HG02852 (cell line): ENCODE data around the gene OPRM1.
A peak's percentile ranks its signal among the peaks of the same experiment; 100 is the strongest.

Source experiments
- ATAC-seq: cut with Tn5 transposase; IDR thresholded peaks from one replicate; pipeline ENCODE4 v1.9.1; 2021; ENCODE audit warnings: mild to moderate bottlenecking, moderate library complexity; ENCODE audit not compliant: unreplicated experiment

The OPRM1 gene

GRCh38 chr6:154202339-154202738 is 163.3 kb downstream of the OPRM1 start:
- no peak for ATAC-seq

GRCh38 chr6:154202958-154203357 is 163.9 kb downstream of the OPRM1 start:
- ATAC-seq: no peak

GRCh38 chr6:154206141-154206540 is 167.1 kb downstream of the OPRM1 start:
- no peak for ATAC-seq

- ATAC-seq: no peak
Measured at GRCh38 chr6:154206996-154207395, 168.0 kb downstream of the OPRM1 start.

GRCh38 chr6:154209555-154209954 is 170.5 kb downstream of the OPRM1 start:
- ATAC-seq: no peak

- ATAC-seq: no peak
Measured at GRCh38 chr6:154210678-154211077, 171.6 kb downstream of the OPRM1 start.

GRCh38 chr6:154213782-154214181 is 174.7 kb downstream of the OPRM1 start:
- no peak for ATAC-seq

DNA sequence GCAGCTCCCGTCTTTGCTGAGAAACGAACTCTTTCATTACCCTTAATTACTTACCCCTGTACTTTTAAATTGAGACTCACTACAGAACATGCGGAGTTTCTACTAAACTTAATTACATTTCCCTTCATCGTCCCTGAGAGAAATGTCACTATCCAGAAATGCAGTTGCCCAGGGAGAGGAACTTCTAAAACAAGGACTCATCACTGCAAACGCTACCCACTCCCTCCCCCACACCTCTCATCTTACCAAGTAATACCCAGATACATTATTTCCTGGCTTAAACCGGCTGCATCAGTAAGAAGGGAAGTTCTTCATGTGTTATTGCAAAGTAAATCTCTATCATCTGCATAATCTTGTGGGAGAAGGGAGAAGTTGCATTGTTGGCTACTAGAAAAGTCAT is 179.3 kb downstream of the OPRM1 start:
- no peak for ATAC-seq

DNA sequence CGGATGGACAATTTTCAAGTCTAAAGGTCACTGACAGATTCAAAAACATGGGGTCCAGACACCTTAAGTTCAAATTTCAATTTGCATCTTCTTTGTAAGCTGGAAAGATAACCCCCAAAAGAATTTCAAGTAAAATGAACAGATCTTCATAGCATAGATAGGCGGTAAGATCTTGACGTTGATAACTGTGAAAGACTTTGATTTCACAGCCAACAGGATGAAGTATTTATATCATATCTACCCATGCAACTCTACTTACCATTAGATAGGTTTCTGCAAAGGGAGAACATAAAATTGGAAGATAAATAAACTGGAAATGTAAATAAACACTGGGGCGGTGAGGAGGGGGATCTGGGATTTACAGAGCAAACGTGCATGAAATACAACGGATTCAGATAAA is 179.7 kb downstream of the OPRM1 start:
- ATAC-seq: no peak

- ATAC-seq: no peak
Measured at GRCh38 chr6:154219250-154219649, 180.2 kb downstream of the OPRM1 start.

DNA sequence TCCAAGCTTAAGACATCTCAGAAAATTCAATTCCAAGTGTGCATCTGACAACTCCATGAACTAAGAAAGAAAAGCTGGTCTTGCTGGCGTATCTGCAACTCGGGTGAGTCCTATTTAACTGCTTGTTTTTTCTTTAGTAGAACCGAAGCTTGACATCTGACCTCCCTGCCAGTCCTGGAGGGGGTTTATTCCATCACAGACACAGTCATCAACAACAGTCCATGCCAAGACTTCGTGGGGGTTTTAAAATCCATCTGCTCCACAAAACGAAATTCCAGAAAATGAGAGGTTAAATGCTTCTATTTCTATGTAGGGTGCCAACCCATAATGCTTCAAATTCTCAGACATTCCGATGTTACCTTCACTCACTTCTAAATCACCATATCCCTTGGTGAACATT is 183.7 kb downstream of the OPRM1 start:
- ATAC-seq: no peak

GRCh38 chr6:154223296-154223695 is 184.3 kb downstream of the OPRM1 start:
- no peak for ATAC-seq

GRCh38 chr6:154226461-154226860 is 187.4 kb downstream of the OPRM1 start:
- ATAC-seq: no peak

GRCh38 chr6:154227862-154228520 is 189.0 kb downstream of the OPRM1 start:
- ATAC-seq: no peak

DNA sequence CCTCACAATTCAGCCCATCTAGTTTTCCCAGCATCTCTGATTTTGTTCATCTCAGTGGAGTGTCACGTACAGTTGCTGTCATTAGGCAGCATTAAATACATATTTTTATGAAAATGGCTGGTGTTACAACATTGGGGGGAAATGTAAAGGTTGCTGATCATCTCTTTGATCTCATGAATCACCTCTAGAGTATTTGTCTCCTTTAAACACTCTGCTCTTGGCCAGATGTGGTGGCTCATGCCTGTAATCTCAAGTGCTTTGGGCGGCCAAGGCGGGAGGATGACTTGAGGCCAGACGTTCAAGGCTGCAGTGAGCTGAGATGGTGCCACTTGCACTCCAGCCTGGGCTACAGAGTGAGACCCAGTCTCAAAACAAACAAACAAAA is 189.5 kb downstream of the OPRM1 start:
- ATAC-seq: no peak

DNA sequence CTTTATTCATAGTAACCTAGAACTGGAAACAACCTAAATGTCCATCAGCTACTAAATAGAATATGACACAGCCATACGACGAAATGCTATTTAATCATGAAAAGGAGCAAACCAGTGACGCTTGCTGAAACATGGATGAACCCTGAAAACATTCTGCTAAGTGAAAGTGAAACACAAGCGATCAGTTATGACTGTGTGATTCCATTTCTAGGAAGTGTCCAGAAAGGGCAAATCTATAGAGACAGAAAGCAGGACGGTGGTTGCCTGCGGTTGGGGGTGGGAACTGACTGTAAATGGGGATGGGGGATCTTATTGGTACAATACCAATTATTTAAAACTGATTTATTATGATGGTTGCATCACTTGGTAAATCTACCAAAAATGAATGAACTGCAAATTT is 190.7 kb downstream of the OPRM1 start:
- ATAC-seq: peak; percentile 81

DNA sequence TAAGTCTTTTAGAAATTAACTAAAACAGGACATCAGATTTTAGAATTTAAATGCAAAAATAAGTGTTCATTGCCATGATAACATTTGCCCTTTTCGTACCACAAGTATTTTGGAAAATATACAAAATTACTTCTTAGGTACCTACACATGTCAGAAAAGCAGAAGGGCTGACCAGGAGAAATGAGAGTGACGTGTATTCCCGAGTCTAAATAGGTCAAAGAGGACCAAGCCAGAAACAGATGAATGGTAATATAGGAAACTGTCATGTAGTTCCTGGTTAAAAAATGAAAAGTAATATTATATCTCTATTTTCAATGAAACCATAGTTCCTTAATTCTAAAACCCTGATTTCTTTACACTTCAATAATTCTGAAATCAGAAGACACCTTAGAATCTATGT is 191.4 kb downstream of the OPRM1 start:
- no peak for ATAC-seq

DNA sequence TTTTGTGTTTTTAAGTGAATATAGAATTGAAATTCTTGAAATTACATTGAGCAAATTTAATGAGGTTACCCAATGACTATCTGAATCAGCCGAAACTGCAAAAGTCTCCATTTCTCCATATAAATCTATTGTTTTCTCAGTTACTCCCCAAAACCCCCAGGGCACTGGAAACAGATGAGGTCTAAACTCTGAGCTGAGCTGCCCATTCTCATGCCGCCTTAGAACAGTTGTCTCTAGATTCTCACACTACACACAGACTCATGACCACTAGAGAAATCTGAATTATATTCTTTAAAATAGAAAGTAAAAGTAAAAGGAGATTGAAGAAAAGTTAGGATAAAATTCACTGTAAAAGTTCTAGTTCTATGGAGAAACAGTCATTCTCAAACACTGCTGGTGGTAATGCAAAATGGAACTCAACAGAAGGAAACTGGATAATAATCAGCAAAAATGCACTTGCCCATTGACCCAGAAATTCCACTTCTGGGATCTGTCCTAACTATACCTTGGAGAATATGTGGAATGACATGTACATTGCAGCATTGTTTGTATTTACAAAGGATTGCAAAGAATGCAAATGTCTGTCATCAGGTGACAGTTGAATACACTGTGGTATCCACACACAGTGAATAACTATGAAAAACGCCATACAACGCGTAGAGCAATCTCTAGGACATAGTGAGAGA is 192.0 kb downstream of the OPRM1 start:
- ATAC-seq: no peak

DNA sequence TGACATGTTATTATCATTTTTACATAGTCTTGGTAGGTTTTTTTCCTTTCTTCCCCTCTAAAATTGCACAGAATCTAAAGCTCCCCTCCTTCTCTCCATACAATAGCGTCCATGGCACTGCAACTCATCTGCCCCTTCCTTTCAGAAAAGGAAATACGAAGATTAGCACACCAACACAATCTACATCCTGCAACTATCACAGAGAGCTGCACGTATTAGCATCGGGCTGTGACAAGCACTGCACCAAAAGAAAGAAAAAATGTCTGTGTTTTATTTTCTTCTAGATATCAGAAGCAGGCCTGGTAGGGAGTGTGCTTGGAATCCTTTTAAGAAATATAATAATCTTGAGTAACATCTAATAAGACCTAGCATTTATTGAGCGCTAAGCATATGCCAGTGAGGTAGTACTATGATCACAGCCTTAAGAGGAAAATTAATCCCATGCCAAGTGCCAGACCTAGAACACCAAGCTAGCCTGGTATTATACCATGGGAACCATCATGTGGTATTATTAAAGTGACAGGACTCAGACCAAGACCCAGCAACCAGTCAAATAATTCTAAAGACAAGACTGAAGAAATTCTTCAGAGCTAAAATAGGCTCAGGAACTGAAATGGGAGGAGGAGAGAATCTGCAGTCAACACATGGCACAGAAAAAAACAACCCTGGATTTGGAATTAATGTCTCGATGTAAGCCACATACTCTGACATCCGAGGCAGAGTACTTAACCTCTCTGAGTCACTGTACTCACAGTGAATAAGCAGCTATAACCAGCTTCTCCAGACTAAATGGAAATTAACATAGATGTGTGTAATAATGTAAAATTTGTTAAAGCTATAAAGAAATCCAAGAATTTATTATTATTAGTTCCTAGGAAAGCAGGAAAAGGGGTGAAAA is 193.2 kb downstream of the OPRM1 start:
- no peak for ATAC-seq

DNA sequence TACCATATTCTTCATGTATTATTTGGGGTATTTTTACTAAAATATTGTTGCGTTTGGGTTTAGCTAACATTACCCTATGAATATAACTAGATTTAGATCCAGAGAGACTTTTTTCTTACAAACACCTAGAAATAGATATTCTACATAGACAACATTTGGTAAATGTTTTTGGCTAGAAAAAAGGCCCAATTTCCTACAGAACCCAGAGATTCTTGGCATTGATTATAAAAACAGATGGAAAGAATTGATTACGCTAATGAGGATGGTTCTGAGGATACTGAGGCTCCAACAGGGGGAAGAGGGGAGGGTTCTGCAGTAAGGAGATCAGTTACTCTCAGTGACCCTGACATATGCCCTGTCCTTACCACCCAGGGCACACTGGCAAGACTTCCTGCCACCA is 194.3 kb downstream of the OPRM1 start:
- ATAC-seq: no peak

DNA sequence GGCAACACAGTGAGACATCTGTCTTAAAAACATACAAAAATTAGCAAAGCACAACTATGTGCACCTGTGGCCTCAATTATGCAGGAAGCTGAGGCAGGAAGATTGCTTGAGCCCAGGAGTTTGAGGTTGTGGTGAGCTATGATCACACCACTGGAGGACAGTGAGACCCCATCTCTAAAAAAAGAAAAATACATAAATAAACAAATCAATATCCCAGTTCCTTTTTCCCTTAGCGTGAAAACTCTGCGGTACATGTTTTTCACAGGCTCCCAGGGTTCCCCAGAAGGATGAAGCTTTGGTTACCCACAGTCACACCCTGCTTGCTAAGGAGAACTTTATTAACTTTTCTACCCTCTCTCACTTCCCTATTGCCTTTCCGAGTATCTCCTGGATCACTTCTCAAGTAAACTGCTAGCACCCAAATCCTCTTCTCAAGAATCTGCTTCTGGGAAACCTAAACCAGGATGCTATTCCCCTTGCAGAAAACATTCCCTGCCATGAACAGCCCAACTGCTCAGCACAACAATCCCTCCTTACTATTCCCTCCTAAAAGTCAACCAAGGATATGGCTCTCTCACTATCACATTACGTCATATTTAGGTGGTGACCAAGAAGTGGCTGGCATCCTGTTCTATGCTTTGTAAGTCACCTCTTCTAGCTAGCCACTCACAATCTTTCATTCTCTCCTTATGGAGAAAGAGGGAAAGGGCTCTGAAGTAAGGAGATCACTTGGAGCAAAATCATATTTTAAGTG is 195.2 kb downstream of the OPRM1 start:
- ATAC-seq: peak; percentile 47
